Lung (tissue), 16 donors: ENCODE data around the gene RTTN. TPM values are rescaled to one million over a fixed set of nuclear protein-coding genes. Genes with fewer than 3 reads are reported as not detected.
A peak's percentile ranks its signal among the peaks of the same experiment; 100 is the strongest.
"Not testable (repeated sequence)": the region's sequence is repeated elsewhere in the genome, so short reads cannot be mapped to it uniquely, and the experiment has no call there.

Experiments
- ATAC-seq: fragments of 200-7000 bp; cut with Tn5 transposase; one replicate; pipeline ENCODE4 v1.9.1; 2020; ENCODE audit warnings: moderate number of reproducible peaks; ENCODE audit not compliant: insufficient read depth, low FRiP score
- DNase-seq, 3 donors: peaks; one replicate each; pipeline ENCODE4 v3.0.0-alpha.2; 2013 to 2017
- H3K27ac ChIP-seq, 2 donors: one replicate each; pipeline ENCODE4 v1.5.1; 2013; ENCODE audit warnings: mild to moderate bottlenecking in 2 of 2, moderate library complexity in 2 of 2, control low read depth in 1 of 2, inconsistent platforms in 1 of 2, low read depth in 1 of 2, low read length in 1 of 2
- H3K27me3 ChIP-seq, 3 donors: one replicate each; pipeline ENCODE4 v1.5.1; 2013; ENCODE audit warnings: low read length in 2 of 3; ENCODE audit not compliant: control insufficient read depth in 3 of 3, insufficient read depth in 3 of 3
- H3K36me3 ChIP-seq, 4 donors: one replicate each; pipeline ENCODE4 v1.5.1; 2013; ENCODE audit warnings: low read length in 4 of 4, mild to moderate bottlenecking in 1 of 4, moderate library complexity in 1 of 4; ENCODE audit not compliant: control insufficient read depth in 4 of 4, insufficient read depth in 4 of 4
- H3K4me1 ChIP-seq, 5 donors: one replicate each; pipeline ENCODE4 v1.5.1; 2013; ENCODE audit warnings: low read length in 5 of 5, mild to moderate bottlenecking in 2 of 5, moderate library complexity in 1 of 5; ENCODE audit not compliant: control insufficient read depth in 5 of 5, insufficient read depth in 5 of 5
- H3K4me3 ChIP-seq: one replicate; pipeline ENCODE4 v1.5.1; 2013; ENCODE audit warnings: mild to moderate bottlenecking, control low read depth, moderate library complexity
- H3K9ac ChIP-seq, 2 donors: one replicate each; pipeline ENCODE4 v1.5.1; 2013; ENCODE audit warnings: low read length in 2 of 2, control low read depth in 1 of 2; ENCODE audit not compliant: insufficient read depth in 1 of 2
- H3K9me3 ChIP-seq, 4 donors: one replicate each; pipeline ENCODE4 v1.5.1; 2013; ENCODE audit warnings: low read length in 3 of 4, mild to moderate bottlenecking in 1 of 4, moderate library complexity in 1 of 4; ENCODE audit not compliant: control insufficient read depth in 4 of 4, insufficient read depth in 3 of 4
- WGBS, 2 donors: extraction: QIAGEN DNeasy Blood & Tissue Kit; methylation state at CpG; one replicate each; pipeline ENCODE4 v1.1.7; 2013; 5-methylcytosine and 5-hydroxymethylcytosine counted together
- long read RNA-seq, 5 donors: transcript quantifications; one replicate each; lab custom pipeline, GENCODE V29; 2026
- polyA plus RNA-seq, 2 donors: library from polyadenylated mRNA; stranded (reverse); fragments of 200-250 nt; gene quantifications; one replicate each; pipeline ENCODE4 v1.2.1, GENCODE V29; 2013
- total RNA-seq, 2 donors: library from RNA; depleted of rRNA in 1 of 2; stranded (reverse); fragments of >200 nt in 1 of 2; gene quantifications; one replicate each; pipeline ENCODE4 v1.2.1, GENCODE V29; 2014 to 2021
- TF ChIP-seq, protein P1 (sequence below): IDR thresholded peaks from 2 replicates; pipeline ENCODE4 v1.5.1; 2012; ENCODE audit warnings: mild to moderate bottlenecking; ENCODE audit errors: control extremely low read depth, extremely low read depth
- donor health status: control.
- donor health status: control.
- donor health status: Bipolar disorder and iron deficiency.
- donor health status: healthy.
- donor health status: DM: yes; HTN: yes; CAD: no.

The RTTN gene
- total RNA-seq: 10 to 100 TPM; 13.7 to 50.8 TPM
- 1 to 10 TPM; 2.1 to 4.7 TPM for polyA plus RNA-seq
- long read RNA-seq, donor 1: 0 reads
- long read RNA-seq, donor 2: 0 reads
- long read RNA-seq, donor 3: 0 reads
- long read RNA-seq, donor 4: 0 reads
- long read RNA-seq, donor 5, partial matches to known transcripts: 5 of 5 reads
- long read RNA-seq, donor 5, other reads (novel, unspliced or antisense): 0 of 5 reads

GRCh38 chr18:70205421-70206397 is at the start of gene RTTN:
Gene RTTN, minus strand, starts transcription at chr18:70205687. Its CDS starts 29 bp downstream, at chr18:70205658.
- Histone ChIP-seq H3K9me3 (no peaks in the 10 kb centered on the region), H3K36me3 (peaks cover 0 to 6% (median 2%) of the 10 kb centered on the region in 4 donors), H3K9ac (peak within 1 kb of the TSS; percentile 74 to 97), H3K4me1 (peaks cover 0 to 15% (median 0%) of the 10 kb centered on the region in 5 donors), H3K4me3 (peak within 1 kb of the TSS; percentile 98), H3K27ac (peak within 1 kb of the TSS; percentile 91 to 100), H3K27me3 (peaks cover 0 to 6% (median 3%) of the 10 kb centered on the region in 3 donors)
- whole genome bisulfite sequencing, 2 donors: 0% methylated on average over 78 of the region's 78 CpGs
- TF ChIP-seq, protein P1, sequence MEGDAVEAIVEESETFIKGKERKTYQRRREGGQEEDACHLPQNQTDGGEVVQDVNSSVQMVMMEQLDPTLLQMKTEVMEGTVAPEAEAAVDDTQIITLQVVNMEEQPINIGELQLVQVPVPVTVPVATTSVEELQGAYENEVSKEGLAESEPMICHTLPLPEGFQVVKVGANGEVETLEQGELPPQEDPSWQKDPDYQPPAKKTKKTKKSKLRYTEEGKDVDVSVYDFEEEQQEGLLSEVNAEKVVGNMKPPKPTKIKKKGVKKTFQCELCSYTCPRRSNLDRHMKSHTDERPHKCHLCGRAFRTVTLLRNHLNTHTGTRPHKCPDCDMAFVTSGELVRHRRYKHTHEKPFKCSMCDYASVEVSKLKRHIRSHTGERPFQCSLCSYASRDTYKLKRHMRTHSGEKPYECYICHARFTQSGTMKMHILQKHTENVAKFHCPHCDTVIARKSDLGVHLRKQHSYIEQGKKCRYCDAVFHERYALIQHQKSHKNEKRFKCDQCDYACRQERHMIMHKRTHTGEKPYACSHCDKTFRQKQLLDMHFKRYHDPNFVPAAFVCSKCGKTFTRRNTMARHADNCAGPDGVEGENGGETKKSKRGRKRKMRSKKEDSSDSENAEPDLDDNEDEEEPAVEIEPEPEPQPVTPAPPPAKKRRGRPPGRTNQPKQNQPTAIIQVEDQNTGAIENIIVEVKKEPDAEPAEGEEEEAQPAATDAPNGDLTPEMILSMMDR: no peak
- ATAC-seq (peak; percentile 100), DNase-seq (peak; percentile 97 to 98 (median 97))

DNA sequence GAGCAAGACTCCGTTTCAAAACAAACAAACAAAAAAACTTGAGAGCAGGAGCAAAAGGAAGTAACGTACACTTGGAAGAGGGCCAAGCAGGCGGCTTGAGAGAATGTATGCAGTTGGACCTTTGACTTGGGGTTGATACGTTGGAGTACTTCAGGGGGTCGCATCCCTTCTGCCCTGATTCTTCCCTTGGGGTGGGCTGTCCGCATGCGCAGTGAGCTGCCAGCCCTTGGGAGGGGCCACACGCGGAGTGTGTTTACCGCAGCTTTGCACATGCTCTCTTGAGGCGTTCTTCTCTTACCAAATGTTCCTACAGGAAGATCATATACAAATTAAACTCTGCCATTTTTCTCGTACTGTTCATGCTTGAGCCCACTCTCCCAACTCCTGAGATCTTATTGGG is 45.3 kb upstream of the RTTN start:
- DNase-seq (no peak), ATAC-seq (no peak)
- H3K4me3 ChIP-seq: no peak overlapping the region
- H3K9me3 ChIP-seq: no peaks in the 10 kb centered on the region
- H3K36me3 ChIP-seq: no peaks in the 10 kb centered on the region
- no peaks in the 10 kb centered on the region for H3K4me1 ChIP-seq
- no peaks in the 10 kb centered on the region for H3K27me3 ChIP-seq
- 81 to 90% methylated on average over 12 of the region's 12 CpGs for WGBS, 2 donors
- H3K9ac ChIP-seq: no peak overlapping the region
- TF ChIP-seq, protein P1: no peak
- H3K27ac ChIP-seq: no peak overlapping the region

GRCh38 chr18:70249861-70250260 is 44.4 kb upstream of the RTTN start:
- 97 to 98% methylated on average over 18 of the region's 18 CpGs for WGBS, 2 donors
- DNase-seq, ATAC-seq, H3K4me1 ChIP-seq, H3K27me3 ChIP-seq, H3K27ac ChIP-seq, H3K36me3 ChIP-seq, H3K4me3 ChIP-seq, H3K9ac ChIP-seq, H3K9me3 ChIP-seq: not testable (repeated sequence)

DNA sequence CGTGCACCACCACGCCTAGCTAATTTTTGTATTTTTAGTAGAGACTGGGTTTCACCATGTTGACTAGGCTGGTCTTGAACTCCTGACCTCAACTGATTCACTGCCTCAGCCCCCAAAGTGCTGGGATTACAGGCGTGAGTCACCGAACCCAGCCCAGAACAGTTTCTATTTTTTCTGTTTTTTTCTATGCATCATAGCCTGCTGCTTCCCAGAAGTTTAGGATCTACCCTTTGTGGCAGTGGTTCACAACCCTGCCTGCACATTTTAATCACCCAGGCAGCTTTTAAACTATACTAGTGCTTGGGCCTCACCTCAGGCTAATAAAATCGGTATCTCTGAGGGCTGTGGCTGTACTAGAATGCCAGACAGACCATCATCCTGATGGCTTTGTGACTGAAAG is 43.6 kb upstream of the RTTN start:
- H3K27me3 ChIP-seq: no peaks in the 10 kb centered on the region
- no peaks in the 10 kb centered on the region for H3K9me3 ChIP-seq
- ATAC-seq (no peak), DNase-seq (no peak)
- no peaks in the 10 kb centered on the region for H3K36me3 ChIP-seq
- 89% methylated on average over 5 of the region's 5 CpGs for WGBS, 2 donors
- TF ChIP-seq, protein P1: no peak
- no peak overlapping the region for H3K27ac ChIP-seq
- H3K4me1 ChIP-seq: peaks cover 0 to 4% (median 0%) of the 10 kb centered on the region in 5 donors
- H3K4me3 ChIP-seq: no peak overlapping the region
- H3K9ac ChIP-seq: no peak overlapping the region
